Esophagus squamous epithelium (tissue), 4 donors: ENCODE data around the gene PELI1.

Experiments
- POLR2A ChIP-seq, 4 donors: fragments of 450-650 bp; IDR thresholded peaks; one replicate each; pipeline ENCODE4 v1.6.1; 2017; ENCODE audit warnings: antibody characterized with exemption in 4 of 4, mild to moderate bottlenecking in 4 of 4, moderate library complexity in 3 of 4
- TF ChIP-seq, protein P1 (sequence below), 6 experiments: fragments of 450-650 bp in 4 of 6; fragments of 200-600 bp in 2 of 6; sonication (generic) in 2 of 6; IDR thresholded peaks; one replicate each; pipeline ENCODE4 v1.5.1; 2016 to 2019; ENCODE audit warnings: antibody characterized with exemption in 6 of 6, mild to moderate bottlenecking in 4 of 6, moderate library complexity in 4 of 6

DNA sequence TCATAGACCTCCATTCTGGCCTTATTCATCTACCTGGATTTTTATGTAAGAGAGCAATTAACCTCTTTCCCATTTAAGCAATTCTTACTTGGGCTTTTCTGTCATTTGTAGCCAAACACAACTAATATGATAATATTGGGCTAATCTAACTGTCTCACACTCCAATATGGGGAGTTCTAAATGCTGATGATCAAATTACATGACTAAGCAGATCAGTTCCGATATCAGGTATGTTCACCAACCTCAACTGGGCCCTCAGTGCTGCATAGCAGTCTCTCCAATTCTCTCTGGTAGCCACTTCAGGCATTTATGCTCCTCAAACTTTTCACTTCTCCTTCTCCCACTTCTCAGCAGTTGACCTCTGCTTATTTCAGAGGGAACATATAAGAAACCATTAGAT lies 64.0 kb downstream of the PELI1 start:
- TF ChIP-seq, protein P1, sequence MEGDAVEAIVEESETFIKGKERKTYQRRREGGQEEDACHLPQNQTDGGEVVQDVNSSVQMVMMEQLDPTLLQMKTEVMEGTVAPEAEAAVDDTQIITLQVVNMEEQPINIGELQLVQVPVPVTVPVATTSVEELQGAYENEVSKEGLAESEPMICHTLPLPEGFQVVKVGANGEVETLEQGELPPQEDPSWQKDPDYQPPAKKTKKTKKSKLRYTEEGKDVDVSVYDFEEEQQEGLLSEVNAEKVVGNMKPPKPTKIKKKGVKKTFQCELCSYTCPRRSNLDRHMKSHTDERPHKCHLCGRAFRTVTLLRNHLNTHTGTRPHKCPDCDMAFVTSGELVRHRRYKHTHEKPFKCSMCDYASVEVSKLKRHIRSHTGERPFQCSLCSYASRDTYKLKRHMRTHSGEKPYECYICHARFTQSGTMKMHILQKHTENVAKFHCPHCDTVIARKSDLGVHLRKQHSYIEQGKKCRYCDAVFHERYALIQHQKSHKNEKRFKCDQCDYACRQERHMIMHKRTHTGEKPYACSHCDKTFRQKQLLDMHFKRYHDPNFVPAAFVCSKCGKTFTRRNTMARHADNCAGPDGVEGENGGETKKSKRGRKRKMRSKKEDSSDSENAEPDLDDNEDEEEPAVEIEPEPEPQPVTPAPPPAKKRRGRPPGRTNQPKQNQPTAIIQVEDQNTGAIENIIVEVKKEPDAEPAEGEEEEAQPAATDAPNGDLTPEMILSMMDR (IDR thresholded peaks at IDR 0.05) = no peak
- no peak for TF ChIP-seq POLR2A (IDR thresholded peaks at IDR 0.05)
